Upper lobe of left lung (tissue), 6 donors: ENCODE data around the gene RPE65. TPM values are rescaled to one million over a fixed set of nuclear protein-coding genes. Genes with fewer than 3 reads are reported as not detected.
"Not testable (repeated sequence)": the region's sequence is repeated elsewhere in the genome, so short reads cannot be mapped to it uniquely, and the experiment has no call there.

Experiments
- ATAC-seq, 2 donors: fragments of 200-7000 bp; cut with Tn5 transposase; one replicate each; pipeline ENCODE4 v1.9.1; 2022; ENCODE audit warnings: mild to moderate bottlenecking in 2 of 2, moderate library complexity in 2 of 2; ENCODE audit not compliant: low FRiP score in 2 of 2
- DNase-seq, 2 donors: peaks; one replicate each; pipeline ENCODE4 v3.0.0-alpha.2; 2019 to 2020
- H3K27ac ChIP-seq, 4 donors: fragments of 200-600 bp; sonication (generic); one replicate each; pipeline ENCODE4 v1.5.1; 2016 to 2019
- H3K27me3 ChIP-seq, 4 donors: fragments of 200-600 bp; sonication (generic); one replicate each; pipeline ENCODE4 v1.5.1; 2017 to 2019
- H3K36me3 ChIP-seq, 4 donors: fragments of 200-600 bp; sonication (generic); one replicate each; pipeline ENCODE4 v1.5.1; 2016 to 2019
- H3K4me1 ChIP-seq, 4 donors: fragments of 200-600 bp; sonication (generic); one replicate each; pipeline ENCODE4 v1.5.1; 2018 to 2019
- H3K4me3 ChIP-seq, 4 donors: fragments of 200-600 bp; sonication (generic); one replicate each; pipeline ENCODE4 v1.5.1; 2017 to 2019; ENCODE audit warnings: mild to moderate bottlenecking in 2 of 4, moderate library complexity in 1 of 4
- H3K9me3 ChIP-seq, 4 donors: fragments of 200-600 bp; sonication (generic); one replicate each; pipeline ENCODE4 v1.5.1; 2018 to 2019
- CTCF ChIP-seq, 6 experiments: fragments of 450-650 bp in 4 of 6; fragments of 200-600 bp in 2 of 6; sonication (generic) in 2 of 6; IDR thresholded peaks; one replicate each; pipeline ENCODE4 v1.5.1; 2016 to 2019; ENCODE audit warnings: antibody characterized with exemption in 6 of 6
- EP300 ChIP-seq, 4 donors: sonication (generic); formaldehyde crosslinking; IDR thresholded peaks; one replicate each; pipeline ENCODE4 v1.5.1; 2017; ENCODE audit warnings: antibody characterized with exemption in 4 of 4, control low read depth in 2 of 4
- POLR2A ChIP-seq, 4 donors: fragments of 450-650 bp; IDR thresholded peaks; one replicate each; pipeline ENCODE4 v1.5.1; 2016 to 2017; ENCODE audit warnings: antibody characterized with exemption in 4 of 4, mild to moderate bottlenecking in 2 of 4
- POLR2AphosphoS5 ChIP-seq, 2 donors: sonication (generic); formaldehyde crosslinking; IDR thresholded peaks; one replicate each; pipeline ENCODE4 v1.5.1; 2017; ENCODE audit warnings: antibody characterized with exemption in 2 of 2
- WGBS, 2 donors: methylation state at CpG; one replicate each; pipeline ENCODE4 v1.1.5; 2017 to 2018; 5-methylcytosine and 5-hydroxymethylcytosine counted together
- total RNA-seq, 6 donors: library from RNA; depleted of rRNA in 4 of 6; stranded (reverse); fragments of >200 nt in 4 of 6; gene quantifications; one replicate each; pipeline versions ENCODE4 v1.1.0 to v1.2.1, GENCODE V29; 2016 to 2021
- donor health status: DM: no; HTN: no; CAD: no; lungs with moderate emphysema.
- donor health status: DM: no; HTN: yes; CAD: no; lungs with severe emphysema.

The RPE65 gene
- total RNA-seq, 6 donors from 2014 or later: not detected

GRCh38 chr1:68481041-68481440 is 31.3 kb upstream of the RPE65 start:
- Histone ChIP-seq H3K27ac (no peak overlapping the region), H3K9me3 (no peaks in the 10 kb centered on the region), H3K4me3 (no peak overlapping the region), H3K36me3 (no peaks in the 10 kb centered on the region), H3K4me1 (no peaks in the 10 kb centered on the region), H3K27me3 (no peaks in the 10 kb centered on the region)
- DNase-seq: no peak
- ATAC-seq: no peak
- TF ChIP-seq POLR2AphosphoS5 (IDR thresholded peaks at IDR 0.05): no peak
- TF ChIP-seq EP300 (IDR thresholded peaks at IDR 0.05): no peak
- TF ChIP-seq CTCF (IDR thresholded peaks at IDR 0.05): no peak
- no peak for TF ChIP-seq POLR2A (IDR thresholded peaks at IDR 0.05)
- 89 to 94% methylated on average over 3 of the region's 3 CpGs for WGBS, 2 donors

- WGBS, 2 donors: 94 to 98% methylated on average over 2 of the region's 2 CpGs
- Histone ChIP-seq H3K9me3 (no peaks in the 10 kb centered on the region), H3K4me1 (no peaks in the 10 kb centered on the region), H3K27me3 (no peaks in the 10 kb centered on the region), H3K27ac (no peak overlapping the region), H3K4me3 (no peak overlapping the region), H3K36me3 (no peaks in the 10 kb centered on the region)
- no peak for TF ChIP-seq POLR2AphosphoS5 (IDR thresholded peaks at IDR 0.05)
- no peak for TF ChIP-seq EP300 (IDR thresholded peaks at IDR 0.05)
- TF ChIP-seq POLR2A (IDR thresholded peaks at IDR 0.05): no peak
- no peak for TF ChIP-seq CTCF (IDR thresholded peaks at IDR 0.05)
- ATAC-seq (no peak), DNase-seq (no peak)
Observed at GRCh38 chr1:68479501-68479900, 29.7 kb upstream of the RPE65 start.

GRCh38 chr1:68478662-68479061 is 28.9 kb upstream of the RPE65 start:
- Histone ChIP-seq H3K27ac (no peak overlapping the region), H3K27me3 (no peaks in the 10 kb centered on the region), H3K9me3 (no peaks in the 10 kb centered on the region), H3K4me3 (no peak overlapping the region), H3K36me3 (no peaks in the 10 kb centered on the region), H3K4me1 (no peaks in the 10 kb centered on the region)
- DNase-seq (no peak), ATAC-seq (no peak)
- TF ChIP-seq CTCF (IDR thresholded peaks at IDR 0.05): no peak
- no peak for TF ChIP-seq POLR2A (IDR thresholded peaks at IDR 0.05)
- no peak for TF ChIP-seq EP300 (IDR thresholded peaks at IDR 0.05)
- TF ChIP-seq POLR2AphosphoS5 (IDR thresholded peaks at IDR 0.05): no peak
- WGBS, 2 donors: 83 to 91% methylated on average over 2 of the region's 2 CpGs

GRCh38 chr1:68476626-68477025 is 26.9 kb upstream of the RPE65 start:
- not testable (repeated sequence) for H3K36me3 ChIP-seq, H3K4me3 ChIP-seq, DNase-seq, H3K27ac ChIP-seq, H3K4me1 ChIP-seq, H3K9me3 ChIP-seq, ATAC-seq, H3K27me3 ChIP-seq
- 65 to 81% methylated on average over 2 of the region's 2 CpGs for WGBS, 2 donors

GRCh38 chr1:68473060-68473459 is 23.3 kb upstream of the RPE65 start:
- ATAC-seq (no peak), DNase-seq (no peak)
- no peak overlapping the region for H3K27ac ChIP-seq
- H3K9me3 ChIP-seq: no peaks in the 10 kb centered on the region
- no peaks in the 10 kb centered on the region for H3K36me3 ChIP-seq
- H3K27me3 ChIP-seq: no peaks in the 10 kb centered on the region
- H3K4me1 ChIP-seq: no peaks in the 10 kb centered on the region
- TF ChIP-seq CTCF (IDR thresholded peaks at IDR 0.05) (no peak), POLR2A (IDR thresholded peaks at IDR 0.05) (no peak), EP300 (IDR thresholded peaks at IDR 0.05) (no peak), POLR2AphosphoS5 (IDR thresholded peaks at IDR 0.05) (no peak)
- no peak overlapping the region for H3K4me3 ChIP-seq
